EL (cell line): ENCODE measurements around the gene THAP5.

Source experiments
- DNase-seq: peaks from one replicate; pipeline ENCODE4 v3.0.0-alpha.2; 2016

The THAP5 gene, protein sequence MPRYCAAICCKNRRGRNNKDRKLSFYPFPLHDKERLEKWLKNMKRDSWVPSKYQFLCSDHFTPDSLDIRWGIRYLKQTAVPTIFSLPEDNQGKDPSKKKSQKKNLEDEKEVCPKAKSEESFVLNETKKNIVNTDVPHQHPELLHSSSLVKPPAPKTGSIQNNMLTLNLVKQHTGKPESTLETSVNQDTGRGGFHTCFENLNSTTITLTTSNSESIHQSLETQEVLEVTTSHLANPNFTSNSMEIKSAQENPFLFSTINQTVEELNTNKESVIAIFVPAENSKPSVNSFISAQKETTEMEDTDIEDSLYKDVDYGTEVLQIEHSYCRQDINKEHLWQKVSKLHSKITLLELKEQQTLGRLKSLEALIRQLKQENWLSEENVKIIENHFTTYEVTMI

DNA sequence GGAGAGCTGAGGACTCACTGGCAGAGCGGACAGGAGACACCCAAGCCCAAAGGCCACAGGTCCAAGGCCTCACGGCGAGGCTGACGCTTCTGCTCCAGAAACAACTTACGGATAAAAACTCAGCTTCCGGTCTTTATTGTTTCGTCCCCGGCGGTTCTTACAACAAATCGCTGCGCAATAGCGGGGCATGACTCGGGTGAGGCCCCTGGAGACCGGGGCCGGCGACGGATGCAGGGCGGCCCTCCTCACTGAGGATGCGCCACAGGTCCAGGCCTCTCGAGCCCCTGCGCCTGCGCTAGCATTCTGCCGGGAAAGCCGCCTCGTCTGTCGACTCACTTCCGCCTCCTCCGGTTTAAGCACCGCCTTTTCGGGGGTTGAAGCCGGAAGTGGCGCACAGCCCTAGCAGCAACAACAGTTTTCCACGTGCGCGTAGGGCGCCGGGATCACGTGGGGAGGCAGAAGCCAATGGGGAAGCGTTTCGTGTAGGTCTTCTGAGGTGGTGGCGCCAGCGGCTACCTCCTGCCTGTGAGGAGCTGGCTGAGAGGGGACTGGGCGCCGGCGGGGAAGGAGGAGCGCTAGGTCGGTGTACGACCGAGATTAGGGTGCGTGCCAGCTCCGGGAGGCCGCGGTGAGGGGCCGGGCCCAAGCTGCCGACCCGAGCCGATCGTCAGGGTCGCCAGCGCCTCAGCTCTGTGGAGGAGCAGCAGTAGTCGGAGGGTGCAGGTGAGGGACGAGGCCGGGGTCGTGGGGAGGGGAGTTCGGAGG lies at the start of gene THAP5, which contains the start of gene DNAJB9:
THAP5 (minus strand) TSS at position 326 of the 765 bp plus-strand sequence; CDS start at position 189, 137 bp downstream.
DNAJB9 (plus strand) TSS at position 494 of the 765 bp plus-strand sequence. CDS start 1,853 bp downstream, outside the sequence.
- DNase-seq = peak; percentile 99

DNA sequence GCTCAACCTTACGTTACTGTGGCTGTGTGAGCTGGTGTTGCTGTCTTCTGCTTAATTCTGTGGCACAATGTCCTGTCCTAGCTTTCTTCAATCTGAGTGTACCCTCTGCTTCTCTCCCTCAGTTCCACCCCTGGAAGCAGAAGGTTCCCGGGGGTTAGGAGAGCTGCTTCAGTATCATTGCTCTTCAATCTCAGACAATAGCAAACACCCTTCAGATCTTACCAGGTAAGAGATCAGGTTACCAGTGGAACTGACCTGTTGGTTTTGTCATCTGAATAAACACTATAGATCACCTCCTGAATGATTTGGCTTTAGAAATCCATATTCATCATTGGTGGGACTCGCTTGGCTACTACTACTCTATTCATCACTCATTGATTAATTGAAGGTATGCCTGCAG lies 48.5 kb upstream of the THAP5 start:
- no peak for DNase-seq

DNA sequence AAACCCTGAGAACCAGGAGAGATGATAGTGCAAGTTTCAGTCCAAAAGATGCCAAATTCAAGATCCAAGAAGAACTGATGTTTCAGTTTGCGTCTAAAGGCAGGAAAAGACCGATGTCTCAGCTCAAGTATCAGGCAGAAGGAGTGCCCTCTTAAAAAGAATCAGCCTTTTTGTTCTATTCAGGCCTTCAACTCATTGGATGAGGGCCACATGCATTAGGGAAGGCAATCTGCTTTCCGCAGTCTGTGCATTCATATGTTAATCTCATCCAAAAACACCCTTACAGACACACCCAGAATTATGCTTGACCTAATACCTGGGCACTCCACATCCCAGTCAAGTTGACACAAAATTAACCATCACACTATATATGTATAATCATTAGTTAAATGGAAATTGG lies 45.4 kb upstream of the THAP5 start:
- no peak for DNase-seq

DNA sequence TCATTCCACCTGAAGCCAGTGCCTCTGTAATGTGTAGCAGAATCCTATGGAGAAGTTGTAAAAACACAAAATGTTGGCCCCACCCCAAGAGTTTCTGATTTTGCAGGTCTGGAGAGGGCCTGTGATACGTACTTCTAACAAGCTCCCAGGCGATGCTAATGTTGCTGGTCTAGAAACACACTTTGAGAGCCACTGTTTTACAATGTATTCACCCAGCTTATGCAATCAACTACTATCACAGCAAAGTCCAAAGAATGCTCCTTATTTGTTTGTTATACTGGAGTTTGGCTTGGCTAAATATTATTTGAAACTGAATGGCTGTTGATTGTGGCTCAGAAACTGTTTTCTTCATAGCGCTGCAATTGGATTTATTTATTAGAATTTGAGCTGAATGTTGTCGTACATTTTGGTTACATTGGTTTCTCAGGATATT lies 44.5 kb upstream of the THAP5 start:
- DNase-seq = no peak

DNA sequence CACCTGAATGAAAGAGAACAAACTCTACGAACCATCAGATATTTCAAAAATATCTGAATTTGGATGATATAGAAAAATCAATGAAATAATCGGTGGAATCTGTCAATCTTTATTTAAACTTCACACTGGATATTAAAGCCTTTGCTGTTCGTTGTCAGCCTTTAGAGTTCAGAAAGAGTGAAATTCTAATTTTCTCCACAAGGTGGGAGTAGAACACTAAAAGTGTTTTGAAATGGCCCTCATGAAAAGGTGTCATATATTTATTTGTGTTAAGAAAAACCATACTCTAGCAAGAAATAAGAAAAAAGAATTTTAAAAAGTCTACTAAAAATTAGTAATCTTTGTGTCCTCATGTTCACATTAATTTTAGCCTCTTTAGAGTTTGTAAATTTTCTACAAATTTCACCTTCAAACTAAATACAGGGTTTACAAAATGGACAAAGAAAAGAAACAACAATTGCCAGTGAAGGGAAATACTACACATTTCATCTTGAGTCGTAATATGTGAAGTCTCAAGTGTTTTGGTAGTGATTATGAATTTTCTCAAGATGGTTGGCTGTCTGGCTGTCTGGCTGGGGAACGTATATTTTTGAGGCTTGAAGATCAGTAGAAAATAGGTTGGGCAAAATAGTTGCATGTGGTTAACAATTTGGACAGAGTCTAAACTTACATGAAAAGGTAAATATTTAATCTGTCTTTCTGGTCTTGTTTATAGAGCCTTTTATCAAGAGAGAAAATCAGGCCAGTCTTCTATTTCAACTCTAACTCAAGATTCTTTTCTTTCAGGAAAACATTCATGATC lies 43.8 kb upstream of the THAP5 start:
- peak; percentile 41 for DNase-seq

DNA sequence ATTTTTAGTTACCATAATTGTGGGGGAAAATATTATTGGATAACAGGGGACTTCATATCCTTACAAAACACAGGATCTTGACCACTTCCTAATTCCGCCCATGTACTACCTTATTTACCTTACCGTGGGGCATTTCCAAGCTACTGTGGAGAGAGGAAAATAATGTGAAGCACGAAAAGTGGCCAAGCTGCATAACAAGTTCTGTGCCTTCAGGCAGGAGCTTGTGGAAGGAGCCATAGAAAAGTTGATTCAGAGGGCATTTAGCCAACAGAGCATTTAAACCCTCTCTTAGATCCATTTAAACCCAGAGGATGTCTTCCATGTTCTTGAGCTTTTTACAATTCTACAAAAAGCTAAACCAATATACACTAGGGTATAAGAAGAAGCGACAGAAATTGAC lies 41.8 kb upstream of the THAP5 start:
- DNase-seq = no peak

DNA sequence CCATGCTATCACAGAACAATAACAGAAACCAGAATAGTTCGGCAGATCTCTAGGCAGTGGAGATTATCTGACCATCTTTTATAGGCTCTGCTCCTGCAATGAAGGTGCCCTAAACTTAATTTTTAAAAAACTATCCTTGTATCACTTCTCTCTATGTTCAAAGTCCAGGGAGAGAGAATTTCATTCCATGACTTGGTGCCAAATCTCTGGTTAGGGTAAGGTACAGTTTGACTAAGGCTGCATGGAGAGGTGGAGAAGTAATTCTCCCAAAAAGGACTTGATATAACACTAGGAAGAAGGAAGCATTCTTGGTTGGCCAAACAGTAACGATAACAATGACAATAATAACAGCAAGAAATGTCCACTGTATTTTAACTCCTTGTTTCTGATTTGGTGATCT lies 40.1 kb upstream of the THAP5 start:
- DNase-seq = no peak

DNA sequence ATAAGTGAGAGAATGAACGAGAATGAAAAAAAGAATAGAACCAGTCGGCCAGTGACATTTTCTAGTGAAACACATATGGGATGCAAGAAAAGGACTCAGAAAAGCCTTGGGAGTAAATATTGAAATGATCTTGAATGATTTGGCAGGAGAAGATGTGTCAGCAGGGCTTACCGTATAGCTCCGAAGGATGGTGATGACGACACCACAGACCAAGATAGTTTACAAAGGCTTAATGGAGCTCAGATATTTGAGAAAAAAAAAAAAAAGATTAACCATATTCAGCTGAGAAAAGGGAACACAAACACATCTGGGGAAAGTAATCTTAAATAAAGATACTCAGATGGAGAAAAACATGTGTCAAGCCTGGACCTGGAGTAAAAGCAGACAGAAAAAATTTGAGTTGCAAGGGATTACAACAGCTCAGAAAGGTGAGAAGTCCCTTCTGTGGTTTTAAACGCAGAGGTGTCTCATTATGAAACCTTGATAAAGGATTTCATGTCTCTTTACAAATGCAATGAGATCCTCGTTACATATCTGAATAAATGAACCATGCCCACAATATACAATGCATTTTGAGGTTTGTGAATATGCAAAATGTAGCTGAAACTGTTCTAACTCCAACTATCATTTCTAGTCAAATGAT lies 36.2 kb upstream of the THAP5 start:
- DNase-seq = no peak

DNA sequence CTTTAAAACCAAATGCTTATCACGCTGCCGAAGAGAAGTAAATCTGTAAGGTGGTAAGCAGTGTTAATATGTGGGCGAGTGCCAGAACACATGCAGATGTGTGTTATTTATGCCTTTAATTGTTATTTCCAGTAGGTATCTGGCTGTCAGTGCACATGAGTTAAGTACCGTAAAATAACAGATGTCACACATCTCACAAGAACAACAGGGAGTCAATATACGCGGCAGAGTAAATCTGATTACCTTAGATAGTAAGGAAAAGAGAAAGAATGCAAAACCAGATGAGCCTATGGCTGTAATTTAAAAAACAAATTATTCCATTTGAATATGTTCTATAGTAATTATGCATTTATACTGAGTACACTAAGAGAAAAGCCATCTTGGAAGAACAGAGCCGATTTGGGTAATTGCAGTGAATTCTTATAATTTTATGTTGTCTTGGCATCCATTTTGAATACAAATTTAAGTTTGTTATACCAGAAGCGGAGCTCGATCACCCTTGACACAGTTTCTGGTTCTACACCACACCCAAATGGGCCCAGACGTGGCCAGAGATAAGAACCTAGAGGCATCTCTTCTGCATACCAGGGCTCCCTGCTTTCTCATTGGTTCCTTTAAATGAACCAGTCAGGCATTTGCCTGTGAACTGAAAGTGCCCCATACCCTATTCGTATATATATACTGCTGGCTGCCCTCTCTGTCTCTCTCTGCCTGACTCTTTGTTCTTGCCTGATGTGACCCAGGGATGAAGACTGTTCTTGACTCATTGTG lies 35.0 kb upstream of the THAP5 start:
- no peak for DNase-seq

DNA sequence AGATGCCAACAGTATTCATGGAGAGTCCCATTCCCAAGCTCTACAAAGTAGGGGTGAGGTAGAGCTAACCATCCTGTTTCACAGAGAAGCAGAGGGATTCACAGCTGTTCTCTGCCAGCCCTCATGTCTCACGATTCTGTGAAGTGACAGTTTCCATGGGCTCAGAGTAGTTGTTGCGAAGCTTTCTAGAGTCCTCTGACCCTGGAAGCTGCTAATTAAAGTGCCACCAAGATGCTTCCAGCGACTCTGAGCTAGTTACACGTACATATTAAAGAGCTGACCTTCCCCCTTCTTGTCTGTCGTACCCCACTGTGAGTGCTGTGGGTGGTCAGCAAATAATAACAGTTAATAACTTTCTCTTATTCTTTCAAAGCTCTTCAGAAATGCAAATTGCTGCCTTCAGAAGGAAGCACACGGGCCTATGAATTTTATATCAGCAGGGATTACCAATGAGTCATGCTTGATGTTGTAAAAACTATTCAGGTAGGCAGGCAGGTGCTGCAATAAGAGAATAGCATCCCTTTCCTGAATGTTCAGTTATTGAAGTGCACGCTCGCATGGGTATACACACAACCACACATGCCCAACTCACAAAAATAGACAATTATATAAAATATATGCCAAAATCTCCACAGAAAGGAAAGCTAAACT lies 34.3 kb upstream of the THAP5 start:
- DNase-seq = no peak

DNA sequence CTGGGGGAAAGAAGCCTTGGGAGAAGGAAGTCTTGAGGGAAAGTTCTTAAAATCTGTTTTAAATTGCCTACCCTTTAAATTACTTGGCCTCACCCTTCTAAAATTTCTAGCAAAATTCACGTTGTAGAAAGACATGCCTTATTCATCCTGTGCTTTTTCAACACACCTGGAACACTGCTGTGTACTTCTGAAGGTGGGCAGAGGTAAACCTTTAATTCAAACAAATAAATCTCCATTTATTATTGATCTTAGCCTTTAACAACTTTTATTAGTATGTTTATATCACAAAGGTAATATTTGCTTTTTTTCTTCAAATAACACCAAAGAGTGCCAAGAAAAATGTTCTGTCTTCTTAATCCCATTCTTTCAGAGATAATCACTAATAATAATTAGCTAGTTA lies 30.9 kb upstream of the THAP5 start:
- no peak for DNase-seq

DNA sequence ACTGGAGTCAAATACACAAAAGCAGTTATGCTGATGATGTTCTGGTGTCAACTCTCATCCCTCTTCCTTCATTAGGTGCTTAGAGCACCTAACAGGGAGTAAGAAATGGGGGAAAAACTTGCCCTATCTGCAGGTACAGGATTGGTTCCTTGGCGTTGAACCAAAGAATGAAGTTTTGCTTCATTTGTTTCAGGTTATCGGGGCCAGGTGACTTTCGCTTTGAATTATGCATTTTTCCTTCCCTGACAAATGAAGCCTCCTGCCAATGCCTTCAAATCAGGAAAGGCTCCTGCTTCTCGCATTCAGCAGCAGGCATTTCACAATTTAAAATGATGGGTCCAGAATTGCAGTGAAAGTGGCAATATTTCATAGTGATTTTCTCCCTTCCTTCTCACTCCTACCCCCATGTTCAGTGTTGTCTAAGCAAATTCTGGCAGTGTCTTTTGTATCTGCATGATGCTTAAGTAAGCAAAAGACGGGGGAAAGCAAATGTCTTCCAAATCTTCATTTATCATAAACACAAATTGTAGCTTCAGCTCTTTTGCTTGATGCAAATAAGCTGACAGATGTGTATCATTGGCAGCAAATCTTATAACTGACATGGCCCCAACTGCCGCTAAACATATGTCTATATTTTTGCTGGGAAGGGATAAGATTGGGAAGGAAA lies 29.5 kb upstream of the THAP5 start:
- DNase-seq = no peak

DNA sequence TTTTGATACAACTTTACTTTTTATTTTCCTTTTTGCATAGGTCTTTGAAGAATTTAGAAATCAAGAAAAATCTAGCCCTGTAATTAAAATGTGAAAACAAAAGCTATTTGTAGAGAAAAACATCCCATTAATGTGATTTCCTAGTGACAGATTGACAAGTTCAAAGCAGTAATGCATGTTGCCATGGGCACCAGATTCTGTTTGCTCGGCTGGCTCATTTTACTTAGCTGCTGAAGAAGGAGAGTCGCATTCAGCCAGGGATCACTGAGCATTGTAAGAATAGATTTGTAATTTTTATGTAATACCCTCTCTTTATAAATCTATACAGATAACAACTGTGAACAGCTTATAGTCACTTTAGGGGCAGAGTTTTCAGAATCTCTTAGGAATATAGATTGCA lies 28.6 kb upstream of the THAP5 start:
- no peak for DNase-seq

DNA sequence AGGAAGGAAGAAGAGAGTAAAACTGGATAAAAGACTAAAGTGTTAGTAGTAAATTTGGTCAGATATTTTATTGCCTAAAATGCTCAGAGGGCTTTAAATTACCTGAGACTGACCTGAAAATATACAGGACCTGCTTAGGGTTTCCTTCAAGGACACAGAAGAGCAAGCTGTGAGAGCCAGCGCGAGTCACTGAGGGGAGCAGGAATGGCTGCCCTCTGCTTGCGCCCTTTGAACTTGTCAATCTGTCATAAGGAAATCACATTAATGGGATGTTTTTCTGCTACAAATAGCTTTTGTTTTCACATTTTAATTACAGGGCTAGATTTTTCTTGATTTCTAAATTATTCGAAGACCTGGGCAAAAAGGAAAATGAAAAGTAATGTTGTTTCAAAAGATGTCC lies 27.1 kb upstream of the THAP5 start:
- no peak for DNase-seq

DNA sequence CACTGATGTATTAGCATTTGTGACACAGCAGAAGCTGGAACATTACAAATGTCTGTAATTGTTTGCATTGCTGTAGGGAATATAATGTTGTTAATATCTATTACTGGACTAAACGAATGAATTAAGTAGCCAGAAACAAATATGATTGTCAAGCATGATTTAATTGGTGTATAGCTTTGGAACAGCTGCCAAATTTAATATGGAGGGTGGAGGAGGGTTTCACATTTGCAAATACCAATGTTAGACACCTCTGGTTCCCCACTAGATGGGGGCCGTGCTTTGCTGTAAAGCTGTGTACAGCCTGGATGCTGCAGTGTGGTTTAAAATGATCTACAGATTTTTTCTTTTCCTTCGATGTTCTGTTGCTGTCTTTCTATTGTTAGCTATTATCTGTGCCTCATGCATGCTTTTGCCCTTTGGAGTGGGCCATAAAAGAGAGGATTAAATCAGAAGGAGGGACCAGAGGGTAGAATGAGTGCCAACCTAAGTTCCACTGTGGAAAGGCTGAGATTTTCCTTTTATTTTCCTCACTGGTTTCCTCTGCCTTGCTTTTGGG lies 23.2 kb upstream of the THAP5 start:
- peak; percentile 21 for DNase-seq

DNA sequence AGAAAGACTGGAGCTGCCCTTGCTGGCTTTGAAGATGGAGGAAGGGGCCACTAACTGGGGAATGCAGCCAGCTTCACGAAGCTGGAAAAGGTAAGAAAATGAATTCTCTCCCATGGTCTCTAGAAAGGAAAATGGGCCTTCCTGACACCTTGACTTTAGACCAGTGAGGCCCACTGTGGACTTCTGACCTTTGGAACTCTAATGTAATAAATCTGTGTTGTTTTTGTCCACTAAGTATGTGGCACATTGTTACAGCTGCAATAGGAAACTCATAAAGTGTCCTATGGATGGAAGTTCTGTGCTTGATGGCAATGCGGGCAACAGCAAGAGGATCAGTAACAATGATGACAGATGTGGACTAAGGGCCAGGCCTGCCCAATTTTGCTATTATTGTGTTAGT lies 21.1 kb upstream of the THAP5 start:
- no peak for DNase-seq

DNA sequence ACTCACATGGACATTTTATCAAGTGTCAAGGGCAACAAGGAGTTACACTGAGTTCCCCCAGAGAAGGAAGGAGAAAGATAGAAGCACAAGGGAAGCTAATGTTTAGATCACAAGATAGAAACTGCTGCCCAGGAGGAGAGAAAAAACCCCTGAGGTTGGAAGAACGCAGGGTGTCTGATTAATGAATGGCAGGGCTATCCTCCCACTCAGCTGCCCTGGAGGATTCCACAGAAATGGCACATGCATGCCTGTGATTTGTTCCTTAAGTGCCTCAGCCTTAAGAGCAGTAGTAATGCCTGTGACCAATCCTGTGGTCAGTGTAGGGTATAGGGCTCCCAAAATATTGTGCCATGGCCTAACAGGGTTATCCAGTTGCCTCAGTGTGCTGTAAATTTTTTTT lies 20.4 kb upstream of the THAP5 start:
- no peak for DNase-seq

DNA sequence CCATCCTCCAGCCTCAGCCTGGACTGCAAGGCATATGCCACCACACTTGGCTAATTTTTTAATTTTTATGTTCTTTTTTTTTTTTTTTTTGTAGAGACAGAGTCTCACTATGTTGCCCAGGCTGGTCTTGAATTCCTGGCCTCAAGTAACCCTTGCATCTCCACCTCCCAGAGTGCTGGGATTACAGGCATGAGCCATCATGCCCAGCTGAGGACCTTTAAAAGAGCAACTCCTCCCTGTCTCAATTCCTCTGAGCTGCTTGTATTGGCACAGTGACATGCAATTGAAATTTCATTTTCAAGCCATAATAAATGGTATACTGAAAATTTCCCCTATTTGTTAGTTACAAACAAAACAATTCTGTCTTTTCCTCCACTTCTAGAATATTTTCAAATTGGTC lies 19.7 kb upstream of the THAP5 start:
- no peak for DNase-seq

DNA sequence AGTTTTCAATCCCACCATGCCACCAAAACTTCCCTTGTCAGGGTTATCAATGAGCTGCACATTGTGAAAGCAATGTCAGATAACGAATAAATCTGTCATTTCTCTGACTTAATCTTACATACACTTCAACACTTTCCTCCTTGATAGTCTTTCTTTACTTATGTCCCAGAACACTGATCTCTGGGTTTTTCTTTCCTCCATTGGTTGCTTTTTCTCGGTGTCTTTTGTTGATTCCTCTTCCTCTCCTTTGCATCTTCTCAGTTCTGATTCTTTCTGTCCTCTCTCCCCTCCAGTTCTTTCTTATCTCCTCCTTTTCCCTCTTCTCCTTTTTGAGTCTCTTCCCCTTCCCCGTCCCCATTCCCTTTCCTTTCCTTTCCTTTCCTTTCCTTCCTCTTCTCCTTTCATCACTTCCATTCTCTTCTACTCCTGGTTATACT lies 16.8 kb upstream of the THAP5 start:
- no peak for DNase-seq

DNA sequence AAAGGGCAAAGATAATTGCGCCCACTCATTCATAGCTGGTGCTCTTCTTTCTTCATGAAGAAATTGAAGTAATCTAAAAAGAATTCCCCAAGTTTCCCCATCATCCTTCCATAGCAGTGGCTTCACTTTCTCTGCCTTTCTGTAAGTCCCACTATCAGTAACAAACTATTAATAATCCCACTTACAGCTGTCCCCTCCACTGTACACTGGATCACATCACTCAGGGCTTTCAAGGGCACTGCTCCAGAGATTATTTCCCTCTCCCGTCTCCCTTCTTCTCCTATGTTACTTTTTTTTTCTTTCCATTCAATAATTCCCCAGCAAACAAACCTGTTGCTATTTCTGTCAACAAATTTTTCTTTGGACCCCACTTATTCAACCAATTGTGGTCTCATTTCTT lies 16.3 kb upstream of the THAP5 start:
- DNase-seq = no peak

DNA sequence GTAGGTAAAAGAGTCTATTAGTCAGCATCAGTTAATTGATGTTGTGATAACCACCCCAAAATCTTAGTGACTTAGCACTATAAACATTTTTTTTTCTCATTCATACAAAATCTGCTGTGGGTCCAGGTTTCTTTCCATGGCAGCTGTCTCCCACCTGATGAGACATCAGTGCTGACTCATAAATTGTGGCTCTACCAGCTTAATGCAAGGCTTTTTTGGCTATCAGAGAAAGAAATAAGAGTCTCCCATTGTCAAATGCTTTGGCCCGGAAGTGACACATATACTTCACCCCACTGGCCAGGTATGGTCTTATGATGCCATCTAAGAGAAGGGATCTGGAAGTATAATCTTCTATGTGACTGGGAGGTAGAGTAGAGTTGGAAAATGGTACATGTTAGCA lies 14.7 kb upstream of the THAP5 start:
- DNase-seq = no peak
